ENCODE measurements around the gene RAP1GAP. TPM values are rescaled to one million over a fixed set of nuclear protein-coding genes. Genes with fewer than 3 reads are reported as not detected.

The RAP1GAP gene
- total RNA-seq, 1 experiment from 2014 or later: 30.2 TPM

DNA sequence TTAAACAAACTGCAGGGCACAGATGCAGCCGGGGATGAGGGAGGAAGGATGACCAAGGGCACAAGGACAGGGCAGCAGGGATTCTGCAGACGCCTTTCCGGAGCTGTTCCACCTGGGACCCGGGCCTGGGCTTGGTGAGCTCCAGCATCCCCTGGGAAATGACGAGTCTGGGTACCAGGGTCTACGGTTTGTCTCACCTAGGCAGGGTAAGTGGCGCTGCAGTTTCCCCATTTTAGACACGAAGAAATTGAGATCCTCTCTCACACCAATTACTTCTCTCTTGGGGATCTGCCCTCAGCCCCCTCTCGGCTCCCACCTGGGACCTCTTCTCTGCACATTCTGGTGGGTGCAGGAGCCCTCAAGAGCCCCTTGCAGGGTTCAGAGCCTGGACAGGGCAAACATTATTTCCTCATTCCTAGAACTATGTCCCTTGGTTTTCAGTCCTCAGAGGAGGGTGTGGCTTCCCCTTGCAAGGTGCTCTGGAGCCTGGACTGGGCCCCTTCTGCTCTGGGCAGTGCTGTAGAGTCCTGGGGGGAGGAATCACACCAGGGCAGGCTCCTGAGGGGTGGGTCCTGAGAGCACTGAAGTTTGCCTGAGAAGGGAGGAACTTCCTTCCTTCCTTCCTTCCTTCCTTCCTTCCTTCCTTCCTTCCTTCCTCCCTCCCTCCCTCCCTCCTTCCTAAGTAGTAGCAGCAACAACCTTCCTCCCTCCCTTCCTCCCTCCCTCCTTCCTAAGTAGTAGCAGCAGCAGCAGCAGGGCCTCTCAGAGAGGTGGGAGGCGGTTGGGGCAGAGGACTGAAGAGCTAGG is 16.0 kb downstream of the RAP1GAP start:
- H3K4me2 ChIP-seq: no peak overlapping the region

DNA sequence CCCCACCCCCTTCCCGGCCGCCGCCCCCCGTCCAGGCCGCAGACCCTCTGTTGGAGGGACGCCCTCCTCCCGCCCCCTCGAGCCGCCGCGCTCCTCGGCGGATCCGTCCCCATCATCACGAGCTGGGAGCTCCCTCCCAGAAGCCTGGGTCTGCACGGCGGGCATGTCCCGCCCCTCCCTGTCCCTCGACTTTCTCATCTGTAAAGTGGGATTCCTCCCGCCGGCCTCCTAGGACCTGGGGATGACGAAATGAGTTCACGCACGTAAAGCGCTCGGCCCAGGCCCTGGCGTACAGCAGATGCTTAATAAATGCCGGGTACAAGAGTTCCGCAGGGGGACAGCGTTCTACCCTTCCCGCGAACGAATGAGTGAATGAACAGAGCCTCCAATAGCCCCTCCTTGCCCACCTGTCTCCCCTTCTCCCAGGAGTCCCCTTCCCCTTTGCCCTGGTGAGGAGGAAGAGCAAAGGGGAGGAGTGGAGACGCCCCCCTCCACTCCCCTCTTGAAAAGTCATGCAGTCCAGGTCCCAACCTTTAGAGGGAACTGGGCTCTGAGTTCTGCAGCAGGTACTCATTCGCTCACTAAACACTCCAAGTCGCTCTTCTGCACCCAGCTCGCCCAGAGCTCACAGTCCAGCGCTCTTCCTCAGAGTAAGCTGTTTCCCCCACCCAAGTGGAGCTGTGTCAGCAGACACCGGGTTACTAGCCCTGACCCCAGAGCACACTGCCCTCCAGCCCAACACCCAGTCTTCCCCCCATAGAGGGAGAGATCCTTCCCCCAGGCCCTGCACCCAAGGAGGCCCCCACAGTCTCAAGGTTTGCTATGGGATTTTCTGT is 16.8 kb downstream of the RAP1GAP start:
- Histone ChIP-seq H3K4me1 (replicated peaks; ENCODE audit: insufficient read depth) (peaks cover 35% of the 10 kb centered on the region), H3K79me2 (ENCODE audit: low read depth) (no peaks in the 10 kb centered on the region), H3K4me3 (no peak overlapping the region), H3K27ac (no peak overlapping the region), H3K36me3 (ENCODE audit: low read depth) (no peaks in the 10 kb centered on the region), H2AFZ (no peak overlapping the region), H3K27me3 (ENCODE audit: insufficient read depth, low read depth) (no peaks in the 10 kb centered on the region), H3K4me2 (peak overlapping the region; percentile 40; the same call in 1 of the 2 replicates), H3F3A (ENCODE audit: insufficient read depth, low read depth) (peaks cover 13% of the 10 kb centered on the region; the same call in 1 of the 2 replicates), H3K9me3 (ENCODE audit: insufficient read depth, low read depth) (no peaks in the 10 kb centered on the region), H4K20me1 (ENCODE audit: insufficient read depth) (no peaks in the 10 kb centered on the region), H3K9me2 (ENCODE audit: insufficient read depth) (no peaks in the 10 kb centered on the region)
- intact Hi-C loops (cut with micrococcal nuclease; ENCODE audit: unreplicated experiment): no loop called here
- no TSS peak for BruUV-seq (replicated peaks)
- ChIA-PET CTCF (interaction anchor here (0.6 to 0.9 kb wide), 5 partner anchors 10 to 424 kb away, joined by 4 to 10 read pairs (median 6); no protein-coding TSS in a partner anchor), POLR2A (ENCODE audit: unreplicated experiment) (no interaction called here)
- no peak for TF ChIP-seq EZH2 (IDR thresholded peaks at IDR 0.05; ENCODE audit: low read depth)
- TF ChIP-seq, protein P1, sequence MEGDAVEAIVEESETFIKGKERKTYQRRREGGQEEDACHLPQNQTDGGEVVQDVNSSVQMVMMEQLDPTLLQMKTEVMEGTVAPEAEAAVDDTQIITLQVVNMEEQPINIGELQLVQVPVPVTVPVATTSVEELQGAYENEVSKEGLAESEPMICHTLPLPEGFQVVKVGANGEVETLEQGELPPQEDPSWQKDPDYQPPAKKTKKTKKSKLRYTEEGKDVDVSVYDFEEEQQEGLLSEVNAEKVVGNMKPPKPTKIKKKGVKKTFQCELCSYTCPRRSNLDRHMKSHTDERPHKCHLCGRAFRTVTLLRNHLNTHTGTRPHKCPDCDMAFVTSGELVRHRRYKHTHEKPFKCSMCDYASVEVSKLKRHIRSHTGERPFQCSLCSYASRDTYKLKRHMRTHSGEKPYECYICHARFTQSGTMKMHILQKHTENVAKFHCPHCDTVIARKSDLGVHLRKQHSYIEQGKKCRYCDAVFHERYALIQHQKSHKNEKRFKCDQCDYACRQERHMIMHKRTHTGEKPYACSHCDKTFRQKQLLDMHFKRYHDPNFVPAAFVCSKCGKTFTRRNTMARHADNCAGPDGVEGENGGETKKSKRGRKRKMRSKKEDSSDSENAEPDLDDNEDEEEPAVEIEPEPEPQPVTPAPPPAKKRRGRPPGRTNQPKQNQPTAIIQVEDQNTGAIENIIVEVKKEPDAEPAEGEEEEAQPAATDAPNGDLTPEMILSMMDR (conservative IDR thresholded peaks at IDR 0.05): no peak
- no peak for DNase-seq

More for the DNA sequence above, 16.0 kb downstream of the RAP1GAP start:
- intact Hi-C loops (cut with micrococcal nuclease; ENCODE audit: unreplicated experiment): no loop called here
- Histone ChIP-seq H3F3A (ENCODE audit: insufficient read depth, low read depth) (peaks cover 13% of the 10 kb centered on the region; the same call in 1 of the 2 replicates), H2AFZ (no peak overlapping the region), H4K20me1 (ENCODE audit: insufficient read depth) (no peaks in the 10 kb centered on the region), H3K27ac (no peak overlapping the region), H3K9me3 (ENCODE audit: insufficient read depth, low read depth) (no peaks in the 10 kb centered on the region), H3K4me3 (no peak overlapping the region), H3K9me2 (ENCODE audit: insufficient read depth) (no peaks in the 10 kb centered on the region), H3K4me1 (replicated peaks; ENCODE audit: insufficient read depth) (peaks cover 35% of the 10 kb centered on the region), H3K79me2 (ENCODE audit: low read depth) (no peaks in the 10 kb centered on the region), H3K27me3 (ENCODE audit: insufficient read depth, low read depth) (no peaks in the 10 kb centered on the region), H3K36me3 (ENCODE audit: low read depth) (no peaks in the 10 kb centered on the region)
- peak in 1 of 2 experiments; percentile 22 for DNase-seq
- no TSS peak for BruUV-seq (replicated peaks)
- CTCF ChIA-PET: no interaction called here
- TF ChIP-seq, protein P1 (conservative IDR thresholded peaks at IDR 0.05): no peak
- no peak for TF ChIP-seq EZH2 (IDR thresholded peaks at IDR 0.05; ENCODE audit: low read depth)
- POLR2A ChIA-PET (ENCODE audit: unreplicated experiment): no interaction called here

DNA sequence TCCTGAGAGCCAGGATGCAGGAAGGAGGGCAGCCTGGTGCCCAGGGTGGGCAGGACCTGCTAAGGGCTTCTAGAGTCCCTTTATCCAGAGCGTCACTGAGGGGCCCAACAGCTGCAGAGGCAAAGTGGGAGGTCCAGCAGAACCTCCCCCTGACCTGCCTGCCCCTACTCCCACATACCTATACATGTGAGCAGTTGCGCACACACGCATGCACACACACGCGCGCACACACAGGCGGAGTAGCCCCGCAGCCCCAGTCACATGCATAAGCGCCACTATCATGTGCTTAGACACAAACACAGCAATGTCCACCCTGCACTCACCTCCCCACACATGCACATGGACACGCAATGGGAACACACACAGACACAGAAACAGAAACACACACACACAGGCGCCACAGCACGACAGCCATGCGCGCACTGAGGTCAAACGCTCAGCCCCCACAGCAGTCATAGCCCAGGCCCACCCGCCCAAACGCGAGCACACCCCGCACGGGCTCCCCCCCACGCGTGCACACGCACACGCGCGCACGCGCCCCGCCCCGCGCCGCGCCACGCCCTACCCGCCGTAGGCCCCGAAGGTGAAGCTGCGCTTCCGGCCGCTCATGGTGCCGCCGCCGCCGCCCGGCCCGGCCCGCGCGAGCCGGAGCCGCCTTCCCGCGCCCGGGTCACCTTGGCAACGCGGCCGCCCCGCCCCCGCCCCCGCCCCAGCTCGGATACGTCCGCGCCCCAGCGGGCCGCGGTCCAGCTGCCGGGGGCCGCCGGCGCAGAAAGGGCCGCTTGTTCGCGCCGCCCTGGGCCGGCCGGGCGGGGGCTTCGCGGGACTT is 17.7 kb downstream of the RAP1GAP start:
- H3K27me3 ChIP-seq (ENCODE audit: insufficient read depth, low read depth): no peaks in the 10 kb centered on the region
- H3K27ac ChIP-seq: no peak overlapping the region
- BruUV-seq (replicated peaks): no TSS peak
- H3F3A ChIP-seq (ENCODE audit: insufficient read depth, low read depth): peaks cover 13% of the 10 kb centered on the region; the same call in 1 of the 2 replicates
- peak overlapping the region; percentile 54; the same call in 1 of the 2 replicates for H3K4me3 ChIP-seq
- no peaks in the 10 kb centered on the region for H3K79me2 ChIP-seq (ENCODE audit: low read depth)
- H3K4me2 ChIP-seq: peak overlapping the region; percentile 75
- TF ChIP-seq, protein P1 (conservative IDR thresholded peaks at IDR 0.05): no peak
- no peak for TF ChIP-seq EZH2 (IDR thresholded peaks at IDR 0.05; ENCODE audit: low read depth)
- no peaks in the 10 kb centered on the region for H3K9me3 ChIP-seq (ENCODE audit: insufficient read depth, low read depth)
- CTCF ChIA-PET: interaction anchor here (0.6 to 0.9 kb wide), 5 partner anchors 11 to 423 kb away, joined by 4 to 10 read pairs (median 6); no protein-coding TSS in a partner anchor
- H3K36me3 ChIP-seq (ENCODE audit: low read depth): no peaks in the 10 kb centered on the region
- H4K20me1 ChIP-seq (ENCODE audit: insufficient read depth): no peaks in the 10 kb centered on the region
- H3K9me2 ChIP-seq (ENCODE audit: insufficient read depth): no peaks in the 10 kb centered on the region
- H3K4me1 ChIP-seq (replicated peaks; ENCODE audit: insufficient read depth): peaks cover 31% of the 10 kb centered on the region
- peak in 1 of 2 experiments; percentile 54 for DNase-seq
- intact Hi-C loops (cut with micrococcal nuclease; ENCODE audit: unreplicated experiment): no loop called here
- no peak overlapping the region for H2AFZ ChIP-seq
- POLR2A ChIA-PET (ENCODE audit: unreplicated experiment): no interaction called here

All from PC-9 (cell line).